ENCODE results near the gene SAP30L.

GRCh38 chr5:154470137-154470536 is 24.3 kb downstream of the SAP30L start:
- no peak for TF ChIP-seq GABPA (IDR thresholded peaks at IDR 0.05; ENCODE audit: low read depth, low read length)
- TF ChIP-seq GABPA (CRISPR knock-in tag; IDR thresholded peaks at IDR 0.05; ENCODE audit: low read depth), result no peak
- TF ChIP-seq USF2 (IDR thresholded peaks at IDR 0.05; ENCODE audit: low read depth, low read length), result no peak
- no peak for TF ChIP-seq USF2 (CRISPR knock-in tag; IDR thresholded peaks at IDR 0.05; ENCODE audit: borderline replicate concordance)
- TF ChIP-seq KDM4B (CRISPR knock-in tag; IDR thresholded peaks at IDR 0.05), result no peak
- TF ChIP-seq SSRP1 (CRISPR knock-in tag; IDR thresholded peaks at IDR 0.05), result no peak
- no peak for TF ChIP-seq TEAD2 (CRISPR knock-in tag; IDR thresholded peaks at IDR 0.05)
